OCI-LY3 (cell line): ENCODE measurements around the gene OTOR.

ENCODE experiments used
- H2AFZ ChIP-seq: fragments of 200-600, 300-600 bp; shearing (Covaris generic); 2 replicates; pipeline ENCODE4 v1.6.0; 2014; ENCODE audit warnings: antibody characterized with exemption, low read depth, low read length
- H3K27ac ChIP-seq: fragments of 200-600, 300-600 bp; sonication (generic); 2 replicates; pipeline ENCODE4 v1.5.1; 2014; ENCODE audit warnings: mild to moderate bottlenecking, low read length, moderate library complexity, mixed read lengths
- H3K27me3 ChIP-seq: fragments of 200-600, 300-600 bp; sonication (generic); 2 replicates; pipeline ENCODE4 v1.6.1; 2014; ENCODE audit warnings: low read depth, low read length, mixed read lengths
- H3K36me3 ChIP-seq: fragments of 200-600, 300-600 bp; sonication (generic); replicated peaks from 2 replicates; pipeline ENCODE3; 2014; ENCODE audit warnings: low read depth, low read length, mixed read lengths
- H3K4me1 ChIP-seq: fragments of 300-600, 200-600 bp; sonication (generic); 2 replicates; pipeline ENCODE4 v1.6.1; 2014; ENCODE audit warnings: low read length, mixed read lengths
- H3K4me2 ChIP-seq: fragments of 200-600, 300-600 bp; sonication (generic); 2 replicates; pipeline ENCODE4 v1.6.1; 2014; ENCODE audit warnings: low read length, mixed read lengths
- H3K4me3 ChIP-seq: fragments of 300-600, 200-600 bp; sonication (generic); 2 replicates; pipeline ENCODE4 v1.5.1; 2014; ENCODE audit warnings: antibody characterized with exemption, mild to moderate bottlenecking, low read length, moderate library complexity
- H3K79me2 ChIP-seq: fragments of 300-600, 200-600 bp; shearing (Covaris generic); 2 replicates; pipeline ENCODE4 v1.6.1; 2014; ENCODE audit warnings: mild to moderate bottlenecking, low read length, mixed read lengths
- H3K9ac ChIP-seq: fragments of 300-600, 200-600 bp; shearing (Covaris generic); 2 replicates; pipeline ENCODE4 v1.6.0; 2014; ENCODE audit warnings: mild to moderate bottlenecking, low read length, moderate library complexity
- H3K9me3 ChIP-seq: fragments of 200-600, 300-600 bp; shearing (Covaris generic); 2 replicates; pipeline ENCODE4 v1.6.1; 2014; ENCODE audit warnings: low read length, mixed read lengths; ENCODE audit not compliant: insufficient read depth
- H4K20me1 ChIP-seq: fragments of 200-600, 300-600 bp; sonication (generic); 2 replicates; pipeline ENCODE4 v1.6.1; 2016; ENCODE audit warnings: low read length, mixed read lengths; ENCODE audit not compliant: insufficient read depth
- CTCF ChIP-seq: fragments of 200-600, 300-600 bp; sonication (generic); IDR thresholded peaks from 2 replicates; pipeline ENCODE4 v1.5.1; 2014; ENCODE audit warnings: antibody characterized with exemption, low read length, low read depth
- EZH2phosphoT487 ChIP-seq: fragments of 200-600 bp; shearing (Covaris generic); IDR thresholded peaks from 2 replicates; pipeline ENCODE4 v1.6.1; 2018; ENCODE audit warnings: antibody characterized with exemption, mixed run types, low read depth

Gene OTOR

DNA sequence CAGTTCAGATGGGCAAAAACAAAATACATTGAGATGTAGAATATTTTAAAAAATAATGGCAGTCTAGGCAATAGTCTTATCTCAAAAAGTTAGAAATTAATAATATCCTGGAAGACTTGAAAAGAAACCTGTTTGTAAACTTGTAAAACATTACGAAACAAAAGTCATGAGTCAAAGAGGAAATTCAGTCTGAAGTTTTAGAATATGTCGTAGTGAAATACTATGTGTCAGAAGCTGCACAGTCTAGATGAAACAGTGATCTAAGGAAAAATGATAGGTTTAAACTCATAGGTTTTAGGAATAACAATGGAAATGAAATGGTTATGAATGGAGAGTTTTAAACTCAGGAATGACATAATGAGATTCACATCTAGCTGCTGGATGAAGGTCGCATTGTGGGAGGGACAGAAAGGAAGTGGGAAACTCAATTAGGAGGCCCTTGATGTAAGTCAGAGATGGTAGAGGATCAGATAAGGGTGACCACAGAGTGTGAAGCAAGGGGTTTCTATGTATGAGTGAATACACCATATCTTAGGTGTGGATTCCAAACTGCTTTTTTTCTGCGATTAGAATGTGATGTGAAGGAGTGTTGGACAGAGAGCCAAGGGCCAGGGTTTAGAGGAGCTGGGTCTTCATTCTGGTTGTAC, 15.5 kb upstream of the OTOR start:
- H3K36me3 ChIP-seq: peaks cover 60% of the 10 kb centered on the region
- H2AFZ ChIP-seq: no peak overlapping the region
- H3K27ac ChIP-seq: no peak overlapping the region
- H3K4me3 ChIP-seq: no peak overlapping the region
- no peak for TF ChIP-seq EZH2phosphoT487
- TF ChIP-seq CTCF: no peak
- peaks cover 17% of the 10 kb centered on the region for H3K4me1 ChIP-seq
- H3K9me3 ChIP-seq: peaks cover 7% of the 10 kb centered on the region; the same call in 1 of the 2 replicates
- H4K20me1 ChIP-seq: peaks cover 21% of the 10 kb centered on the region
- peaks cover 67% of the 10 kb centered on the region for H3K79me2 ChIP-seq
- no peaks in the 10 kb centered on the region for H3K27me3 ChIP-seq
- H3K4me2 ChIP-seq: no peak overlapping the region
- H3K9ac ChIP-seq: no peak overlapping the region

- no peak overlapping the region for H3K9ac ChIP-seq
- peaks cover 10% of the 10 kb centered on the region for H3K79me2 ChIP-seq
- no peak overlapping the region for H3K27ac ChIP-seq
- 0 out of 2 replicates have a peak, but pooled peaks cover under 1% of the 10 kb centered on the region for H4K20me1 ChIP-seq
- H3K4me2 ChIP-seq: no peak overlapping the region
- H3K27me3 ChIP-seq: no peaks in the 10 kb centered on the region
- H2AFZ ChIP-seq: no peak overlapping the region
- TF ChIP-seq EZH2phosphoT487 (no peak), CTCF (no peak)
- H3K4me3 ChIP-seq: no peak overlapping the region
- no peaks in the 10 kb centered on the region for H3K9me3 ChIP-seq
- peaks cover 52% of the 10 kb centered on the region for H3K36me3 ChIP-seq
- H3K4me1 ChIP-seq: no peaks in the 10 kb centered on the region
Measured at GRCh38 chr20:16740365-16741072, 7.6 kb upstream of the OTOR start.

- TF ChIP-seq EZH2phosphoT487: no peak
- no peak for TF ChIP-seq CTCF
- Histone ChIP-seq H3K4me3 (no peak overlapping the region), H3K9ac (no peak overlapping the region), H3K4me2 (no peak overlapping the region), H3K36me3 (peaks cover 29% of the 10 kb centered on the region), H3K9me3 (no peaks in the 10 kb centered on the region), H3K4me1 (no peaks in the 10 kb centered on the region), H3K79me2 (no peaks in the 10 kb centered on the region), H4K20me1 (no peaks in the 10 kb centered on the region), H3K27me3 (no peaks in the 10 kb centered on the region), H3K27ac (no peak overlapping the region), H2AFZ (no peak overlapping the region)
Measured at GRCh38 chr20:16744178-16744807, 3.9 kb upstream of the OTOR start.

GRCh38 chr20:16745204-16745603, 3.0 kb upstream of the OTOR start:
- no peaks in the 10 kb centered on the region for H3K27me3 ChIP-seq
- H3K27ac ChIP-seq: no peak overlapping the region
- no peak overlapping the region for H3K4me2 ChIP-seq
- H3K9ac ChIP-seq: no peak overlapping the region
- no peak overlapping the region for H2AFZ ChIP-seq
- no peaks in the 10 kb centered on the region for H4K20me1 ChIP-seq
- no peaks in the 10 kb centered on the region for H3K79me2 ChIP-seq
- H3K36me3 ChIP-seq: peaks cover 24% of the 10 kb centered on the region
- H3K4me1 ChIP-seq: no peaks in the 10 kb centered on the region
- no peaks in the 10 kb centered on the region for H3K9me3 ChIP-seq
- TF ChIP-seq EZH2phosphoT487 (no peak), CTCF (no peak)
- H3K4me3 ChIP-seq: no peak overlapping the region
